Lower leg skin (tissue), 4 donors: ENCODE results near the gene ALDH1B1. TPM values are rescaled to one million over a fixed set of nuclear protein-coding genes. Genes with fewer than 3 reads are reported as not detected.

Experiments used
- DNase-seq, 2 donors: peaks; one replicate each; pipeline ENCODE4 v3.0.0-alpha.2; 2019; ENCODE audit warnings: low spot score in 2 of 2
- H3K4me3 ChIP-seq: fragments of 200-600 bp; sonication (generic); 2 replicates; pipeline ENCODE4 v1.5.1; 2017; ENCODE audit warnings: mild to moderate bottlenecking, low read depth; ENCODE audit not compliant: poor library complexity, severe bottlenecking
- CTCF ChIP-seq, 3 donors: fragments of 450-650 bp; IDR thresholded peaks; one replicate each; pipeline ENCODE4 v1.5.1; 2016; ENCODE audit warnings: antibody characterized with exemption in 3 of 3, mild to moderate bottlenecking in 3 of 3, moderate library complexity in 2 of 3
- POLR2A ChIP-seq, 2 donors: fragments of 450-650 bp; IDR thresholded peaks; one replicate each; pipeline ENCODE4 v1.6.1; 2016 to 2017; ENCODE audit warnings: antibody characterized with exemption in 2 of 2, mild to moderate bottlenecking in 1 of 2, moderate library complexity in 1 of 2
- WGBS, 2 donors: methylation state at CpG; one replicate each; pipeline ENCODE4 v1.1.5; 2018; 5-methylcytosine and 5-hydroxymethylcytosine counted together
- intact Hi-C: fragments of 100-400 bp; cut with DNase I; formaldehyde crosslinking; loops from one replicate; pipeline ENCODE4 v1.15.0; 2023; ENCODE audit warnings: low total_unique reads
- total RNA-seq, 4 donors: library from RNA; depleted of rRNA; stranded (reverse); fragments of >200 nt; gene quantifications; one replicate each; pipeline ENCODE4 v1.1.0, GENCODE V29; 2016

The ALDH1B1 gene
- total RNA-seq, 4 donors from 2014 or later = 2.3 to 6.8 (median 3.6) TPM

GRCh38 chr9:38346811-38347210 lies 45.7 kb upstream of the ALDH1B1 start:
- WGBS, 2 donors = 32 to 44% methylated on average over 7 of the region's 7 CpGs
- no peak overlapping the region for H3K4me3 ChIP-seq
- intact Hi-C loops = loop anchor here (10.0 kb wide), 1 partner anchor 92 kb away; no protein-coding TSS in a partner anchor
- no peak for DNase-seq
- TF ChIP-seq POLR2A (IDR thresholded peaks at IDR 0.05) (no peak), CTCF (IDR thresholded peaks at IDR 0.05) (no peak)

GRCh38 chr9:38347271-38347671 lies 45.2 kb upstream of the ALDH1B1 start:
- DNase-seq = peak in 1 of 2 donors; percentile 29
- TF ChIP-seq POLR2A (IDR thresholded peaks at IDR 0.05) (no peak), CTCF (IDR thresholded peaks at IDR 0.05) (no peak)
- intact Hi-C loops = loop anchor here (10.0 kb wide), 1 partner anchor 92 kb away; no protein-coding TSS in a partner anchor
- WGBS, 2 donors = 50 to 55% methylated on average over 2 of the region's 2 CpGs
- no peak overlapping the region for H3K4me3 ChIP-seq

- intact Hi-C loops = loop anchor here (10.0 kb wide), 1 partner anchor 93 kb away; no protein-coding TSS in a partner anchor
- no peak for TF ChIP-seq POLR2A (IDR thresholded peaks at IDR 0.05)
- TF ChIP-seq CTCF (IDR thresholded peaks at IDR 0.05) = no peak
- 76 to 84% methylated on average over 3 of the region's 3 CpGs for WGBS, 2 donors
- peak in 1 of 2 donors; percentile 28 for DNase-seq
- no peak overlapping the region for H3K4me3 ChIP-seq
Observed at GRCh38 chr9:38347946-38348345, 44.6 kb upstream of the ALDH1B1 start.

GRCh38 chr9:38350529-38350928 lies 42.0 kb upstream of the ALDH1B1 start:
- TF ChIP-seq CTCF (IDR thresholded peaks at IDR 0.05) = no peak
- TF ChIP-seq POLR2A (IDR thresholded peaks at IDR 0.05) = no peak
- intact Hi-C loops = no loop called here
- no peak for DNase-seq
- H3K4me3 ChIP-seq = no peak overlapping the region
- WGBS, 2 donors = 92 to 93% methylated on average over 2 of the region's 2 CpGs

GRCh38 chr9:38352530-38353328 lies 39.8 kb upstream of the ALDH1B1 start:
- intact Hi-C loops = no loop called here
- no peak for DNase-seq
- 75 to 76% methylated on average over 12 of the region's 12 CpGs for WGBS, 2 donors
- TF ChIP-seq POLR2A (IDR thresholded peaks at IDR 0.05) (no peak), CTCF (IDR thresholded peaks at IDR 0.05) (no peak)
- no peak overlapping the region for H3K4me3 ChIP-seq
